HEK293 (cell line): Measurements from ENCODE around the gene RNASEH2A.
A peak's percentile ranks its signal among the peaks of the same experiment; 100 is the strongest.

Source experiments
- CTCF ChIA-PET: fragments of 350-600 bp; formaldehyde crosslinking; extraction: SDS; loops from one replicate; lab custom pipeline; 2021; ENCODE audit warnings: antibody characterized with exemption; lab: Yijun Ruan, JAX
- POLR2A ChIA-PET: fragments of 300-600 bp; formaldehyde crosslinking; extraction: SDS; loops from one replicate; lab custom pipeline; 2020; ENCODE audit warnings: antibody characterized with exemption, inconsistent platforms; lab: Yijun Ruan, JAX
- H3K27ac ChIP-seq: fragments of 200-500 bp; sonication (Bioruptor generic); 2 replicates; pipeline ENCODE4 v1.5.1; 2014; ENCODE audit warnings: low read depth, low read length, control low read depth, inconsistent platforms; ENCODE audit errors: extremely low read depth
- H3K36me3 ChIP-seq, 2 experiments: fragments of 200-500 bp in 1 of 2; sonication (Bioruptor generic) in 1 of 2; 1 replicate in 1 of 2; 2 replicates in 1 of 2; pipeline ENCODE4 v1.5.1; 2014 to 2017; ENCODE audit warnings: inconsistent platforms in 2 of 2, low read length in 2 of 2; ENCODE audit not compliant: control insufficient read depth in 2 of 2, insufficient read depth in 1 of 2
- H3K4me1 ChIP-seq: fragments of 200-500 bp; sonication (Bioruptor generic); 2 replicates; pipeline ENCODE4 v1.5.1; 2014; ENCODE audit warnings: mild to moderate bottlenecking, low read length, inconsistent platforms; ENCODE audit not compliant: control insufficient read depth, insufficient read depth
- H3K4me3 ChIP-seq: 2 replicates; pipeline ENCODE4 v1.5.1; 2011; ENCODE audit warnings: low read depth, mild to moderate bottlenecking, control low read depth, low read length, moderate library complexity
- H3K9me3 ChIP-seq: fragments of 200-500 bp; sonication (Bioruptor generic); 2 replicates; pipeline ENCODE4 v1.5.1; 2014; ENCODE audit warnings: low read depth, low read length, inconsistent platforms; ENCODE audit not compliant: control insufficient read depth, insufficient read depth
- PATZ1 ChIP-seq: fragments of 450-650 bp; formaldehyde crosslinking; IDR thresholded peaks from 2 replicates; pipeline ENCODE4 v1.5.1; 2016; ENCODE audit warnings: missing biosample characterization, missing genetic modification characterization
- PRDM10 ChIP-seq: fragments of 450-650 bp; formaldehyde crosslinking; IDR thresholded peaks from 2 replicates; pipeline ENCODE4 v1.5.1; 2016; ENCODE audit warnings: missing biosample characterization, missing genetic modification characterization
- REST ChIP-seq: fragments of 450-650 bp; formaldehyde crosslinking; IDR thresholded peaks from 2 replicates; pipeline ENCODE4 v1.5.1; 2016; ENCODE audit warnings: missing biosample characterization, missing genetic modification characterization
- SP2 ChIP-seq: fragments of 450-650 bp; formaldehyde crosslinking; IDR thresholded peaks from 2 replicates; pipeline ENCODE4 v1.5.1; 2016; ENCODE audit warnings: missing biosample characterization, missing genetic modification characterization
- ZBTB48 ChIP-seq: fragments of 450-650 bp; formaldehyde crosslinking; IDR thresholded peaks from 2 replicates; pipeline ENCODE4 v1.5.1; 2016; ENCODE audit warnings: missing biosample characterization, missing genetic modification characterization
- ZFHX2 ChIP-seq: fragments of 450-650 bp; formaldehyde crosslinking; conservative IDR thresholded peaks from 2 replicates; pipeline ENCODE4 v1.5.1; 2016; ENCODE audit warnings: missing biosample characterization, missing genetic modification characterization
- ZNF335 ChIP-seq: fragments of 450-650 bp; formaldehyde crosslinking; conservative IDR thresholded peaks from 2 replicates; pipeline ENCODE4 v1.5.1; 2016; ENCODE audit warnings: missing biosample characterization, missing genetic modification characterization
- ZNF76 ChIP-seq: fragments of 450-650 bp; formaldehyde crosslinking; IDR thresholded peaks from 2 replicates; pipeline ENCODE4; 2016; ENCODE audit warnings: low read depth, missing biosample characterization, missing genetic modification characterization, borderline replicate concordance
- TF ChIP-seq, protein P1 (sequence below): fragments of 450-650 bp; formaldehyde crosslinking; IDR thresholded peaks from 2 replicates; pipeline ENCODE4 v1.5.1; 2017; ENCODE audit warnings: missing biosample characterization, mild to moderate bottlenecking, missing genetic modification characterization, moderate library complexity

Gene RNASEH2A

DNA sequence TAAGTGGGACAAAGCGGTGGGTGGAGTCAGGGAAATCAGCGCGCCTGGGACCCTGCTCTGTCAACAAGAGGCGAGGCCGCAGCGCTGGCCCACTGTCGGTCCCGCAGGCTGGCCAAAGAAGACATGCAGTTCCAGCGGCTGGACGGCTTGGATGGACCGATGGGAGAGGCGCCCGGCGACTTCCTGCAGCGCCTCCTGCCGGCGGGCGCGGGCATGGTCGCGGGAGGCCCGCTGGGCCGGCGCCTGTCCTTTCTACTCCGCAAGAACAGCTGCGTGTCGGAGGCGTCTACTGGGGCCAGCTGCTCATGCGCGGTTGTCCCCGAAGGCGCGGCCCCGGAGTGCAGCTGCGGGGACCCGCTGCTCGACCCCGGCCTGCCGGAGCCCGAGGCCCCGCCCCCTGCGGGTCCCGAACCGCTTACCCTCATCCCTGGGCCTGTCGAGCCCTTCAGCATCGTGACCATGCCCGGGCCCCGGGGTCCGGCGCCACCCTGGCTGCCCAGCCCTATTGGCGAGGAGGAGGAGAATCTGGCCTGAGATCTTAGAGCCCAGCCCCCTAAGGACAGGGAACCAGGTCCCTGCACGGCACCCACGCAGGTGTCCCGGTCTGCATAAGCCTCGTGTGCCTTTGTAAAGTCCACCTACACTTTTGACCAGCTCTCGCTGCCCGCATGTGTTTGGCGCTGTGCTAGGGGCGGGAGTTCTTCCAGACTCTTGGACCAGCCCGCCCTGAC lies 48.7 kb upstream of the RNASEH2A start (continued):
- TF ChIP-seq ZBTB48 (tag by site-specific recombination), result 0 out of 2 replicates have a peak, but pooled peaks have one; percentile 36
- no peak for TF ChIP-seq ZFHX2 (tag by site-specific recombination)
- TF ChIP-seq ZNF76 (tag by site-specific recombination), result peak; percentile 42; the same call in 1 of the 2 replicates
- peak; percentile 32; the same call in 1 of the 2 replicates for TF ChIP-seq REST
- peak; percentile 23; the same call in 1 of the 2 replicates for TF ChIP-seq SP2 (tag by site-specific recombination)
- TF ChIP-seq, protein P1, sequence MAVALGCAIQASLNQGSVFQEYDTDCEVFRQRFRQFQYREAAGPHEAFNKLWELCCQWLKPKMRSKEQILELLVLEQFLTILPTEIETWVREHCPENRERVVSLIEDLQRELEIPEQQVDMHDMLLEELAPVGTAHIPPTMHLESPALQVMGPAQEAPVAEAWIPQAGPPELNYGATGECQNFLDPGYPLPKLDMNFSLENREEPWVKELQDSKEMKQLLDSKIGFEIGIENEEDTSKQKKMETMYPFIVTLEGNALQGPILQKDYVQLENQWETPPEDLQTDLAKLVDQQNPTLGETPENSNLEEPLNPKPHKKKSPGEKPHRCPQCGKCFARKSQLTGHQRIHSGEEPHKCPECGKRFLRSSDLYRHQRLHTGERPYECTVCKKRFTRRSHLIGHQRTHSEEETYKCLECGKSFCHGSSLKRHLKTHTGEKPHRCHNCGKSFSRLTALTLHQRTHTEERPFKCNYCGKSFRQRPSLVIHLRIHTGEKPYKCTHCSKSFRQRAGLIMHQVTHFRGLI (tag by site-specific recombination), result no peak

- TF ChIP-seq ZNF335 (tag by site-specific recombination) (no peak), PATZ1 (tag by site-specific recombination) (no peak), PRDM10 (tag by site-specific recombination) (0 out of 2 replicates have a peak, but pooled peaks have one; percentile 13)
- Histone ChIP-seq H3K9me3 (no peaks in the 10 kb centered on the region), H3K36me3 (peaks cover 0 to 12% of the 10 kb centered on the region in 2 experiments; a peak in 2 of 3 replicates), H3K4me1 (no peaks in the 10 kb centered on the region), H3K4me3 (no peak overlapping the region), H3K27ac (no peak overlapping the region)
- ChIA-PET CTCF (interaction anchor here (0.6 to 14.1 kb wide), 24 partner anchors 8 to 436 kb away, joined by 3 to 386 read pairs (median 4); partner anchors contain the start of genes BEST2, GET3, HOOK2 and JUNB), POLR2A (interaction anchor here (0.6 to 1.9 kb wide), 4 partner anchors 23 to 181 kb away, joined by 3 to 18 read pairs (median 4); partner anchors contain the start of genes GET3 and JUNB)
Measured at GRCh38 chr19:12759686-12760085, 46.7 kb upstream of the RNASEH2A start.
